NCI-H2029 (cell line): Measurements from ENCODE around the gene ADGRL3.

Experiments used
- DNase-seq: peaks from one replicate; lab custom pipeline; 2025; lab: John Stamatoyannopoulos, UW

The ADGRL3 gene

DNA sequence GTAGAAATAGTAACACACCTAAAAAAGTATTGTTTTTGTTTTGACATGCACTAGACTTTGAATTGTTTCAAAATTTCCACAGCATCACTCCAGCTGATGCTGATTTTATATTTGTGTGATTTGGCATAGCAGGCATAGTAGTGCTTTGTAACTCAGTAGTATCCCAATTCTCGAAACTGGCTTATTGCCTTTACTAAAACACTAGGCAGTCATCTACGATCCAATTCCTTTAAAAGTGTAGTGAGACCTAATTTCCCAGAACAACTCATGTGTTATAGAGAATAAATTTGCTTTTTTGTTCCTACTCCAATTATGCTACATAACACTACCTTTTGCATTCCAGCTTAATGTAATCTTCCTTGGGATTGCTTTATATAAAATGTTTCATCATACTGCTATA, 797.7 kb downstream of the ADGRL3 start:
- no peak for DNase-seq

DNA sequence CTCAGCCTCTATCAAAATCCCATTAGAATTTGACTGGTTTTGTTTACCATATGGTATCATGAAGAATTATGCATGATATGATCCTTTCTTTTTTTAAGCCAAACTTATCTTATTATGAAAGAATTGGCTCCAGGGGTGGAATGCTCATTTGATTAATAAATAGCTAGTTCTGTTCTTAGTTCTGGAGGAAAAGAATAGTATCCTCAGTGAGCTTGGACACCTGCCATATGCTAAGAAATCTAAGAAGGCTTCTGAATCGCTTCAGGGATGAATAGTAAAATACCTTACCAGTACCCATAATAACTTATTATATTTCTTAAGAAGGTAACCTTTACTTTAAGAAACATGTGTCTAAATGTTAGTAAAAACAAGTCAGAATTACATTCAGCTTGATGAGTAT, 803.6 kb downstream of the ADGRL3 start:
- no peak for DNase-seq

DNA sequence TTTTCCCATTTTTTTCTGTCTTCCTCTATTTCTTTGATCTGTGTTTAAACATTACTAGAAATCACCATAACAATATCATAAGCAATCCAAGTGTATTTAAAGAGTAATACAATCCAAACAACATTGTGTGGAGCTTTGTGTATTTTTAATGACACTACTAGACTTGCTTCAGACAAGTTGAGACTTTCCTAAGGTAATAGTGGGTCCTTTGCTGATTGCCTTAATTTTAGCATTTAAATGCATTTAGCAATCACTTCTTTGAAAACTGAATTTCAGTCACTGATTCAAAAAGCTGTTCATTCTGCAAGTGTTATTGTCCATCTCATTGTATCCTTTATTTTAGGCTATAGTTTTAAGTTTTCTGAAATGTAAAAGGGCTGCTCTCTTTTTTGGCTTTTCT, 804.8 kb downstream of the ADGRL3 start:
- DNase-seq: no peak

DNA sequence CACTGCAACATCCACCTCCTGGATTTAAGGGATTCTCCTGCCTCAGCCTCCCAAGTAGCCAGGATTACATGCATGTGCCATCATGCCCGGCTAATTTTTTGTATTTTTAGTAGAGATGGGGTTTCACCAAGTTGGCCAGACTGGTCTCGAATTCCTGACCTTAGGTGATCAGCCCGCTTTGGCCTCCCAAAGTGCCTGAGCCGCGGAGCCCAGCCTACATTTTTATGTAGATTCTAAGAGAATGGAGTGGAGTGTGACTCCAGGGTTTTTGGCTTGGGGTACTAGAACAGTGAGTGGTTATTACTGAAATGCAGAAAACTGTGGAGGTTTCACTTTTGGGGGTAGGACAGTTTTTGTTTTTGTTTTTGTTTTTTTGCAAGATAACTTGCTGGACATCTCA, 806.0 kb downstream of the ADGRL3 start:
- DNase-seq: no peak

DNA sequence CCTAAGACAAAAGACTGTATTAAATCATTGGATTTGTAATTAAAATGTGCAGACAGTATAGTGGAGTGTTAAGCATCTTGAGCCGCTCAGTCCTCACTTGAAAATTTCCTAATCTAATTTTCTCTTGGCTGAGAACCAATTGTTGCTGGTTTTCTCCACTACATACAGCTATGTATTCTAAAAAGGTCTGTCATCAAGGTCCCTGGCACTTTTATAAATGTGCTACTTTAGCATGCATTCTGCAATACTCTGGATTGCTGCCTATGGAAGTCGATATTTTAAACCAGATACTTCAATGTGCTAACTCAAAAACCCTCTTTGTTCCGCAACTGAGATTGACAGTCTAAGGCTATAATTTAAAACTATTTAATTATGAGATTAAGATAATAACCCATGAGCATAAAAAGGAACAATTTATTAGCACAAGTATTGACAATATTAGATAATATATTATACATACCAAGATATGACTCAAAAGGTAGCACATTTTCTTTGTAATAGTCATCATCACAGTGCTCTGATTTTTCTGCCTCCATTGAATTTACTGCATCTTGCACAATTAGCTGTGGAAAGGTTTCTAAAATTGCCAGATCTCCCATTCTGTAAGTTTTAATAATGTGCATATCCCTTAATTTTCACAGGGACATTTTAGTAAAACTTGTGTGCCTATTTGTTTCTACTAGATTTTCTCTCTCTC, 815.1 kb downstream of the ADGRL3 start:
- no peak for DNase-seq

DNA sequence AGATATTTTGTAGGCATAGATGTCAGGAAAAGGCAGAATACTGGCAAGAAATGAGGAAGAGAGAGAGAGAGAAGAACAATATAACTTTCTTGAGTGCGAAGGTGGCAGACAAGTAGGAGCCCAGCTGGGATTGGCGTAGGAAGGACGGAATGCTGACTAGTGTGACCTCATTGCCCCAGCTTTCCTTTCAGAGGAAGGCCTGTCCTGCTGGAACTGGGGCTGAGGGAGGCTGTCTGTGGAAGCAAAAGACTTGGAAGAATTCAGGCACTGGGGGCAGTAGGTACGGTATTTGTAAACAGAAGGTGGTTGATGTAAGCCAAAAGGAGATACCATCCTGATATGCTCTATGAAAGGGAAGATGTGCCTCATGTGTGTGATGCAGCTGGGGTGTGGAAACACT, 818.4 kb downstream of the ADGRL3 start:
- DNase-seq: no peak

DNA sequence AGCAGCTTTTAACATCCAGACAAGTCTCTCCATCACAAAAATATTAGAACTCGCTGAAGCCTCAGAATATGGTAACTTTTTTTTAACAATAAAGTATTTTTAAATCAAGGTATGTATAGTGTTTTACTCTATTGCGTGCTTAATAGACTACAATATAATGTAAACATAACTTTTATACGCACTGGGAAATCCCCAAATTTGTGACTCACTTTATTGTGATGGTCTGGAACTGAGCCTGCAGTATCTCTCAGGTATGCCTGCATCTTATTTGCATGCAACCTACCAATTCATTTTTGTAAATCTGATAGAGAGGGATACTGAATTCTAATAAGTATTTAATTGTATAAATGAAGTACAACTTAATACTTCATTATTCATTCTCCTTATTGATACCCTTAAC, 823.5 kb downstream of the ADGRL3 start:
- no peak for DNase-seq

DNA sequence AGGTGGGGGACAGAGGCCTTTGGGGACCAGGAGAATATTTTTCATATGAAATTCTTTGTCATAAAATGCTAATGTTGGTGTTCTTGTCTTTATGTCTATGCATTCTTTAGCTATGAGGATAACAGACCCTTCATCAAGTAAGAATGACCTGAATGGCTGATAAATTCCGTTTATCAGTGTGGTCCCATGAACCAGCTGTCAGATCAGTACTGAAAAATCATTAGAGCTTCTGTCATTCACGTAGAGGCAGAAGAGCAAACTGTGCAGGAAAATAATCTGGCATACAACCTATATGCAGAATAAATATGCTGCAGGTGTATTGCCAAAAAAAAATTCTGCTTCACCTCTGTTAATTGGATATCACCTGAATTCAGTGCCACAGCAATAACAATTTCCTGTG, 828.6 kb downstream of the ADGRL3 start:
- DNase-seq: no peak

DNA sequence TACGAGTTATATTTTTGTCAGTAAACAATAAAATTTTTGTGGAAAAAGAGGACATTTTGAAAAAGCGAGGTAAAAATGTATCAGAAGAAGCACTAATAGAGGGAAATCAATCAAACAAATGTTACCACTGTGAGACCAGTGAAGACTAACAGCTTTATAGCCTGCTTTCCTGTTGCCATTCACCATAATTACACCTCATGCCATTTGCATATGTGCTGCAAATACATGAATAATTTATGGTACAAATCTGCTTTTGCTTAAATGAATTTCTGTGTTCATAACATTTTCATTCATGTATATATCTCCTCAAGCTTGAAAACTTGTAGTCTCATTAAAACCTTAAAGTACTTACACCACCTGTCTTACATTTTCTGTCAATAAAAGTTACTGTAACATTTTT, 830.8 kb downstream of the ADGRL3 start:
- no peak for DNase-seq

DNA sequence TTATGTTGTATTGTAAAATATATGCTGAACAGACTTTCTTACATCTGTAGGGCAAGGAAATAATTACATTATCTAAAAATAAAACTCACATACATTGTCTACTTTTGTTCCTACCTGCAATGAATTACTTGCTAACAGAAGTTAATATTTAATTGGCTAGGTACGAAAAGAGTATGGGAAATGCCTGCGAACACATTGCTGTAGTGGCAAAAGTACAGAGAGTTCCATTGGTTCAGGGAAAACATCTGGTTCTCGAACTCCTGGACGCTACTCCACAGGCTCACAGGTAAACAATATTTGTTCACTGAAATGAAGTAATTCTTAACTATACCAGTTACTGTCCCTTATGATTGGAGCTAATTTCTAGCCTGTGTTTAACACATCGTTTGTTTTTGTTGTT, 837.4 kb downstream of the ADGRL3 start:
- no peak for DNase-seq

DNA sequence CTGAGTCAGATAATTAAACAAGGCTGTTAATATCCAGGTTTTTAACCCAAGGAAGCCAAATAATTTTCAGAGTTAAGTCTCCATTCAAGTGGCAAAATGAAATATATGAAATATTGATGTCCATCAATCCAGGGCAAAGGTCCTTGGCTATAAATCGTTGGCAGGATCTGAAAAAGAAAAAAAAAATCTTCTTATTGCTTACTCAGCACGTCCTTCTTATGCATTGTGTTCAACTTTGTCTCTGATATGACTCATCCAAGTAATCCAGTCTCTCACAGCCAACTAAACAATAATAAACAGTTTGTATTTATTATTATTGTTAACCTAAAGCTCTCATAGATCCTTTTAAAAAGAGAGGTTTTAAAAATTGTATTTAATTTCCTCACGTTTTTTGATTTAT, 851.2 kb downstream of the ADGRL3 start:
- no peak for DNase-seq

DNA sequence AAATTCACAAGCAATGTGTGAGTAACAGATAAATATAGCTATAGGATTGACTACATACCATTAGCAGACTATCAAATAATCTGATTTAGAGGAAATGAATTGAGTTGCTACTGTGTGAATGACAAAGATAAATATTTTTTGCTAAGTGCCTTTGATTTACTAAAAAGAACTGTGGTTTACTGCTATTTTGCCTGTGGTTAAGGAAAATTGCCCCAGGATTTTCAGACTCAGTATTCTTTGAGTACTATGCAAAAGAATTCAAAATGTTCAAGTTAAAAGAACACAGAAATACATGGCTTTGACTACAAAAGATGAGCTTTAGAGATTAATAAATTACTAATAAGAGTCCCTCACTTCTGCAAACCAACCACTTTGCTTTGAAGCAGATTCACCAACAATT, 853.8 kb downstream of the ADGRL3 start:
- DNase-seq: no peak

DNA sequence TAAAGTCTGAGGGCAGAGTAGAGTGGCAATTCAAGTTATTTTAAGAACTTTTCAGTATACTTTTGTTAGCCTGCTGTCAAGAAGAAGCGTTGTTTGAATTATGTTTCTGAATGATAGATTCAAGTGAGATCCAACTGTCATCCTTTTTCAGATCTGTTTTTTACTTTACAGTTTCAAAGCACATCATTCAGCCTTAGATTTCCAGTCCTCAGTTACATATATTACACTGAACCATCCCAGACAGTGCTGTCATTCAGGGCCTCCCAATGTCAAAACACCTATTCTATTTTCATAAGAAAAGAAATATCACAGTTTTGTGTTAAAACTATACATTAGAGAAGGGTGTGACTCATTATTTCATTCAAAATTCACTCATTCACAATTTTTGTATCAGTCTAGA, 856.9 kb downstream of the ADGRL3 start:
- no peak for DNase-seq

DNA sequence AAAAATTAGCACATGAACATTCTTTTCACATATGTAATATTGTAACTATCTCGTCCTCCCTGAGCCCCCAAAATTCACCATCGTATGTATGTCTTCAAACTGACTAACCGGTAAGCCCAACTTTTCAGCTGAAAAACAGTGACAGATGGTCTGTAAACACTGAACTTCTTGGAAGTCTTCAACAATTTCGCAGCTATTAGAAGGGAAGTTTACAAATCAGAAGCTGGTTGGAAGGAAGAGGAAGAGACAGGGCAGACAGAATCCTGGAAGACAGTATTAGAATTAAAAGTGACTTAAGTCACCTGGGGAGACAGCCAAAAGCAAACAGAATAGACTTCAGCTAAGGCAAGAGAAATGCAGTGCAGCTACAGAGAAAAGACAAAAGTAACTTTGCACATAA, 858.4 kb downstream of the ADGRL3 start:
- no peak for DNase-seq

DNA sequence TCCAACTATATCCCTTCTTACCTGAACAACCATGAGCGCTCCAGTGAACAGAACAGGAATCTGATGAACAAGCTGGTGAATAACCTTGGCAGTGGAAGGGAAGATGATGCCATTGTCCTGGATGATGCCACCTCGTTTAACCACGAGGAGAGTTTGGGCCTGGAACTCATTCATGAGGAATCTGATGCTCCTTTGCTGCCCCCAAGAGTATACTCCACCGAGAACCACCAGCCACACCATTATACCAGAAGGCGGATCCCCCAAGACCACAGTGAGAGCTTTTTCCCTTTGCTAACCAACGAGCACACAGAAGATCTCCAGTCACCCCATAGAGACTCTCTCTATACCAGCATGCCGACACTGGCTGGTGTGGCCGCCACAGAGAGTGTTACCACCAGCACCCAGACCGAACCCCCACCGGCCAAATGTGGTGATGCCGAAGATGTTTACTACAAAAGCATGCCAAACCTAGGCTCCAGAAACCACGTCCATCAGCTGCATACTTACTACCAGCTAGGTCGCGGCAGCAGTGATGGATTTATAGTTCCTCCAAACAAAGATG, 870.2 kb downstream of the ADGRL3 start:
- DNase-seq: no peak

DNA sequence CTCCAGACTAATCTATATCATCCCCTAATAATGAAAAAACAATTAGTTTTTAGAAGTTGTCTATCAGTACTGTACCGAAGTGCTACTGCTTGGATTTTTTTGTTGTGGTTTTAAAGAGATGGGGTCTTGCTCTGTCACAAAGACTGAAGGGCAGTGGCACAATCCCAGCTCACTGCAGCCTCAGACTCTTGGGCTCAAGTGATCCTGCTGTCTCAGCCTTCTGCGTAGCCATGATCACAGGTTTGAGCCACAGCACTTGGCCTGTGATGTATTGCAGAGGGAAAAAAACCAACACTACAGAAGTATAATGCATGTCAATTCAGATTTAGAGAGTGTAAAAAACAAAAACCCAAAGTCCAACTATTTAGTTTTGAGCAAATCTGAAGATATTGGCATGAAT, 875.0 kb downstream of the ADGRL3 start:
- DNase-seq: no peak

DNA sequence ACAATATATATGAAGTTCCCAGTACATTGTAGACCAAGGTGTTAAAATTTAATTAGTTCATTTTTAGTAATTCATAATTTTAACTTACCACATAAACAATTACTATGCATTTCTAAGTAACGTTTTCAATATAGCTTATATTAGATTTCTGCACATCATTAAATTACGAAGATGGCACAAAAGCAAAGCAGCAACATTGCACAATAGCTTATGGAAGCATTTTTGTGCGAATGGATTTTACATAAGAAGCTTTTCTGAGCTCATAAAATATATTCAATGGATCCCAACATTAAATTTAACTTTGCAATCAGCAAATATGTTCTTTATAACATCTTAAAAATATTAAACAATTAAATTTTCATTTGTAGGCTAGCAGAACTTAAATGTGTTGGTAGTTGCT, 875.4 kb downstream of the ADGRL3 start:
- DNase-seq: no peak

DNA sequence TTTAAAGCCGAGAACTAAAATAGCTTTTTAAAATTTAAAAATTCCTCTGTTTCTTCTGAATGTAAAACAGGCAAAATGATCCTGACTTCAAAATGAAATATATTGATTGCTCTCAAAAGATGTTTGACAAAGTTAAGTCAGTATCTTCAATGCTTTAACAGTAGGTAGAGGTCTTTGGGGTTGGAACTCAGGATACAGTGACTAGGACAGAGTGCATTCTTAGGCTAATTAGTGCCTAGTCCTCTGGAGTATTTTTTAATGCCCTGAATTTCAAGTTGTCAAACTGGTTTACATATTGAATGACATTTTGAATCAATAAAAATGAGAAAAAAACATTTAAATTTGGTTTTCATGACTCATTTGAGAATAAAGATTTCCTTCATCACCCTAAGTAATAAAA, 877.3 kb downstream of the ADGRL3 start:
- DNase-seq: no peak

DNA sequence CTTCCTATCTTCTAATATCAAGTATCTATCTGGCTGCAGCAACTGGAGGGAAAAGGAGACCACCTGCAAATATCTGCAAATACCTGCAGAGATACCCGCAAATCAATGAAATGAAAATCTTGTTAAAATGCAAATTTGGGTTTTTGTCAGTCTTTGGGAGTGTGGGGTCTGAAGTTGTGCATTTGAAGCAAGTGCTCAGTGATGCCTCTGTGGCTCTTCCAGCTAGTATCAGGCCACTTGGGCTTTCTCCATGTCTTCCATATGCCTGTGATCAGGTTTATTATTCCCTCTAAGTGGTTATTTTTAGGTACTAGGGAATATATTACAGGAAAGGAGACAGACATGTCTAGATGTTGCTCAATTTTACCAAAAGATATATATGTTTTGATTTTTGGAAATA, 880.3 kb downstream of the ADGRL3 start:
- DNase-seq: no peak

DNA sequence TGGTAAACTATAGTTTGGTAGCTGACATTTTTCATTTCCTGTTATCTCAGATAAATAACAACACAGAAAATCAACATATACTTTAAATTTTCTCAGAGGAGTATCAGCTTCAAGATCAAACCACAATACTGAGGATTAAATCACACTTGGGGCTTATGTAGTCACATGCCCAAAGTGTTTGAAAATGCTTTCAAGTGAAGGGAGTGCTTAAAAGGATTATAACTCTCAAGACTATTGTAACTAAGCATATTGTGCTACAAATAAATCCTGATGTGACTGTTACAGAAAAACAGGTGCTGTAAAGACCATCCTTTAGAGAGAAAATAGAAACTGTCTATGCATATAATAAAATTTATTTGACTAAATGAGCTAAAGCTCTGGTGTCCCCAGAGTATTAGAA, 887.6 kb downstream of the ADGRL3 start:
- no peak for DNase-seq

DNA sequence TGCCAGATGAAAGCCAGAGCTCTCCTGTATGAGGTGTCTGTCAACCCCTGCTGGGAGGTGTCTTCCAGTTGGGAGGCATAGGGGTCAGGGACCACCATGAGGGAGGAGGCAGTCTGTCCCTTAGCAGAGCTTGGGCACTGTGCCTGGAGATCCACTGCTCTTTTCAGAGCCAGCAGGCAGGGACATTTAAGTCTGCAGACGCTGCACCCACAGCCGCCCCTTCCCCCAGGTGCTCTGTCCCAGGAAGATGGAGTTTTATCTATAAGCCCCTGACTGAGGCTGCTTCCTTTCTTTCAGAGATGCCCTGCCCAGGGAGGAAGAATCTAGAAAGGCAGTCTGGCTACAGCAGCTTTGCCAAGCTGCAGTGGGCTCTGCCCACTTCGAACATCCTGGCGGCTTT, 893.6 kb downstream of the ADGRL3 start:
- DNase-seq: no peak

DNA sequence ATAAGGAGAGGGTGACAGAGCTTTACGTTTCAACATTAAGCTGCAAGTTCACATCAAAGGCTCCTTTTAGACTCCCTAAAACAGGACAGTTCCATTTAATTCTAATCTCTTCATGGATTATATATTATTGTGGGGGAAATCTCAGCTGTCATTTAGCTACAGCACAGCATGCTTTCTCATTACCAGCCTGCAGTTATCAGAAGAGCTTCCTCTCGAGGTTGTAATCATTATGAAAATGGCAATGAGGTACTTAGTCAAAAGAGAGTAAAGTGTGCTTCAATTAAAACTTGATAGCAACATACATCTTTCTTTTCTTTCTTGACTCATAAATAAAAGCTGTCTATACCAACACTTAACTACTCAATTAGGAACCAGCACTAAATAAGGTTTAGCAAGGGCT, 896.8 kb downstream of the ADGRL3 start:
- no peak for DNase-seq

DNA sequence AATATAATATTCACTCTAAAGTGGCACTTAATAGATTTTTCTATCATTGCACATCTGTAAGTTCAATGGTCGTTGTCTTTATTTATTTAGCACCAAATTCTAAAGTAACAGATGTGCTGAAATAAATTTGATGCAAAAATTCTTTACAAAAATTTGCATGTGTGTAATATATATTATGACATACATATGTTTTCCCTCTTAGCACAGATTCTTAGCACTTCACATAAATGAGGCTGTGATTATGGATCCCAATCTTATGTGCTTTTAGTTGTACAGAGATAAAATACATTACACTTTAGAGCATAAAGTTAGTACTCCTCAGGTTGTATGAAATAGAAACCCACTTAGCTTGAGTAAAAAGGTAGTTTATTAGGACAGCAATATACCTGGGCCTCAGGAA, 915.1 kb downstream of the ADGRL3 start:
- no peak for DNase-seq

DNA sequence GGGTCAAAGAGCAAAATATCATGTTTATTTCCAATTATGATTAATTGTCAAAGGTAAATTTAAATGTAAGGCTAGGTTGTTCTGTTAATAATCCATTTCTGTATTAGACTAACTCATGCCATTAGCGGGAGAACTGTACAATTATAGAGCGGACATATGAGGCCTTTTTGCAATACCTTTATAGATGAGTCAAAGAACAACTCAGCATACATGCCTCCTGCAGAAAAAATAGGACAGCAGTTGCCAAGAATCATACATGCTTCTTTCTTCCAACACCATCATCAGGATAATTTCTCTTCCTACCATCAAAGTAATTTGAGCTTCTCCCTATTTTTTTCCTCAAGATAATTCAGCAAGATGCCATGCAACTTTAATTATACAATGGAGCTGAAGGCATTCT, 917.8 kb downstream of the ADGRL3 start:
- DNase-seq: no peak
